GM23248 (cell line): ENCODE data around the gene BAG1. TPM values are rescaled to one million over a fixed set of nuclear protein-coding genes. Genes with fewer than 3 reads are reported as not detected.
A peak's percentile ranks its signal among the peaks of the same experiment; 100 is the strongest.

Experiments used
- DNase-seq: peaks from one replicate; pipeline ENCODE4 v3.0.0-alpha.2; 2015
- H2AFZ ChIP-seq: fragments of 200-600 bp; sonication (generic); 2 replicates; pipeline ENCODE4 v1.6.1; 2016; ENCODE audit warnings: antibody characterized with exemption
- H3F3A ChIP-seq: fragments of 200-600 bp; sonication (generic); 2 replicates; pipeline ENCODE4 v1.6.1; 2016; ENCODE audit warnings: mild to moderate bottlenecking, antibody characterized with exemption, mixed run types; ENCODE audit not compliant: insufficient read depth
- H3K27ac ChIP-seq: fragments of 200-600 bp; sonication (generic); 2 replicates; pipeline ENCODE4 v1.5.1; 2016; ENCODE audit warnings: mild to moderate bottlenecking
- H3K27me3 ChIP-seq: fragments of 200-600 bp; sonication (generic); replicated peaks from 2 replicates; pipeline ENCODE4 v1.6.1; 2016; ENCODE audit warnings: mild to moderate bottlenecking; ENCODE audit not compliant: insufficient read depth
- H3K36me3 ChIP-seq: fragments of 200-600 bp; sonication (generic); 2 replicates; pipeline ENCODE4 v1.6.1; 2016; ENCODE audit warnings: low read depth, mild to moderate bottlenecking
- H3K4me1 ChIP-seq: fragments of 200-600 bp; sonication (generic); 2 replicates; pipeline ENCODE4 v1.6.1; 2016; ENCODE audit warnings: mild to moderate bottlenecking; ENCODE audit not compliant: insufficient read depth
- H3K4me2 ChIP-seq: fragments of 200-600 bp; sonication (generic); one replicate; pipeline ENCODE4 v1.6.1; 2016; ENCODE audit warnings: mild to moderate bottlenecking; ENCODE audit not compliant: unreplicated experiment
- H3K4me3 ChIP-seq: fragments of 200-600 bp; sonication (generic); 2 replicates; pipeline ENCODE4 v1.5.1; 2016; ENCODE audit warnings: mild to moderate bottlenecking
- H3K79me2 ChIP-seq: fragments of 200-600 bp; sonication (generic); 2 replicates; pipeline ENCODE4 v1.6.1; 2016; ENCODE audit warnings: mild to moderate bottlenecking; ENCODE audit not compliant: insufficient read depth
- H3K9ac ChIP-seq: fragments of 200-600 bp; sonication (generic); 2 replicates; pipeline ENCODE4 v1.6.1; 2016; ENCODE audit warnings: mild to moderate bottlenecking
- H3K9me2 ChIP-seq: fragments of 200-600 bp; sonication (generic); 2 replicates; pipeline ENCODE4 v1.6.1; 2016; ENCODE audit warnings: mixed run types, mild to moderate bottlenecking, moderate library complexity; ENCODE audit not compliant: insufficient read depth
- H3K9me3 ChIP-seq: fragments of 200-600 bp; sonication (generic); one replicate; pipeline ENCODE4 v1.6.1; 2017; ENCODE audit warnings: low read depth
- H4K20me1 ChIP-seq: fragments of 200-600 bp; sonication (generic); 2 replicates; pipeline ENCODE4 v1.6.0; 2016; ENCODE audit not compliant: insufficient read depth
- EZH2 ChIP-seq: fragments of 200-600 bp; sonication (generic); IDR thresholded peaks from 2 replicates; pipeline ENCODE4 v1.6.1; 2018; ENCODE audit warnings: antibody characterized with exemption, mild to moderate bottlenecking; ENCODE audit not compliant: insufficient read depth, poor library complexity, severe bottlenecking
- EZH2phosphoT487 ChIP-seq: fragments of 200-600 bp; sonication (generic); IDR thresholded peaks from 2 replicates; pipeline ENCODE4 v1.6.1; 2018; ENCODE audit warnings: antibody characterized with exemption, moderate library complexity, mild to moderate bottlenecking, low read depth; ENCODE audit not compliant: insufficient read depth
- WGBS, 2 experiments: methylation state at CpG; one replicate each; pipeline ENCODE4 v1.1.6; 2015 to 2017; ENCODE audit warnings: low lambda C conversion rate in 2 of 2, low coverage in 1 of 2; ENCODE audit errors: missing lambda C conversion rate in 2 of 2; 5-methylcytosine and 5-hydroxymethylcytosine counted together
- in situ Hi-C: fragments of 300-500 bp; cut with MboI; formaldehyde crosslinking; loops from 2 replicates; pipeline ENCODE4 v1.15.0; 2020
- polyA plus RNA-seq: library from polyadenylated mRNA; unstranded; fragments of >200 nt; fragmentation: Nextera tagmentation; extraction: Ambion mirVana; gene quantifications from 2 replicates; pipeline ENCODE4 v1.2.1, GENCODE V29; 2016
- total RNA-seq: library from RNA; depleted of rRNA; stranded (reverse); fragments of >200 nt; shearing (Covaris generic); gene quantifications from 2 replicates; pipeline ENCODE4 v1.2.3, GENCODE V29; 2014

BAG1 gene
- total and polyA plus RNA-seq, 2 experiments from 2014 or later: 38.2 to 49.7 TPM

- no peak for TF ChIP-seq EZH2phosphoT487
- TF ChIP-seq EZH2: no peak
- Histone ChIP-seq H2AFZ (peak overlapping the region; percentile 95), H3K4me2 (peak overlapping the region; percentile 98), H3K4me1 (peaks cover 17% of the 10 kb centered on the region), H4K20me1 (no peaks in the 10 kb centered on the region), H3F3A (no peaks in the 10 kb centered on the region), H3K9me2 (no peaks in the 10 kb centered on the region), H3K36me3 (peaks cover 34% of the 10 kb centered on the region), H3K9me3 (no peaks in the 10 kb centered on the region), H3K27me3 (no peaks in the 10 kb centered on the region), H3K27ac (peak overlapping the region; percentile 51), H3K79me2 (peaks cover 76% of the 10 kb centered on the region), H3K4me3 (peak overlapping the region; percentile 97), H3K9ac (peak overlapping the region; percentile 90)
- 7 to 8% methylated on average over 25 of the region's 25 CpGs for WGBS, 2 experiments
- peak; percentile 68 for DNase-seq
- in situ Hi-C loops: no loop called here
These were observed 1.1 kb downstream of the BAG1 start for GRCh38 chr9:33263131-33264002.

DNA sequence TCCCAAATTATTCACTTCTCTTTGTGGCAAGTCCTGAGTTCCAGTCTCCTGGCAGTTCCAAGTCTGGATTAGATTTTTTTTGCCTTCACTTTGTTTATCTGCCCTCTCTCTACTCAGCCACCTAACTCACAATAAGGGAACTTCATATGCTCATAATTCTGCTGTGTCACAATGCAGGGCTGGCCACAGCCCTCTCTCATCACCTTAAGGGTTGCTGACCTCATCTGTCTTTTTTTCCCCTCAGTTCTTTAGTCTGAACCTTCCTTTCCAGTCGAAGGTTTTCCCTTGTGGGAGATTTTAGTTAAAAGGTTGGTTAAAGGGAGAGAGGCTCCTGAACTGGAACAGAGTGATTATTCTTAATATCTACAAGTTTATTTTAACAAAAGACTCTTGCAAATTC lies 4.1 kb downstream of the BAG1 start:
- H3K4me2 ChIP-seq: no peak overlapping the region
- DNase-seq: no peak
- 51 to 65% methylated on average over 1 of the region's 1 CpG for WGBS, 2 experiments
- in situ Hi-C loops: no loop called here
- H3K9ac ChIP-seq: no peak overlapping the region
- peaks cover 46% of the 10 kb centered on the region for H3K79me2 ChIP-seq
- no peaks in the 10 kb centered on the region for H3K27me3 ChIP-seq
- no peak overlapping the region for H3K4me3 ChIP-seq
- no peaks in the 10 kb centered on the region for H3F3A ChIP-seq
- peaks cover 10% of the 10 kb centered on the region for H3K4me1 ChIP-seq
- no peaks in the 10 kb centered on the region for H4K20me1 ChIP-seq
- no peak overlapping the region for H2AFZ ChIP-seq
- no peaks in the 10 kb centered on the region for H3K9me3 ChIP-seq
- TF ChIP-seq EZH2phosphoT487 (no peak), EZH2 (no peak)
- no peaks in the 10 kb centered on the region for H3K9me2 ChIP-seq
- peaks cover 38% of the 10 kb centered on the region for H3K36me3 ChIP-seq
- H3K27ac ChIP-seq: no peak overlapping the region

DNA sequence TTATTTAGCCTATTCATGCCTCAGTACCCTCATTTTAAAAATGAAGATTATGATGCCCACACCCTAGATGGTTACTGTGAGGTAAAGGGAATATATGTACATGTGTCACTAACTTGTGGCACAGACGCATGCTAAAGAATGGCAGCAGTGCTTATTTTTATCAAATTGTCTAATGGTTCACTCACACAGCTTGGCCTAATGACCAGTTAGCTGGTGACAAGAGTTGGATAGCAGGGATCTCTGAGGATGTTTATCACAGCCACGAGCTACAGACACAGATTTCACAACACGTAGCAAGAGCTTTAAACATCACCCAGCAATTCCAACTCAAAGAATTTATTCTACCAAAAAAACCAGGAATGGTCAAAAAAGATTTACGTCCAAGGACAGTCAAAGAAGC lies 7.2 kb downstream of the BAG1 start:
- no peak overlapping the region for H2AFZ ChIP-seq
- H3K27ac ChIP-seq: no peak overlapping the region
- H3K4me1 ChIP-seq: no peaks in the 10 kb centered on the region
- no peaks in the 10 kb centered on the region for H3K9me2 ChIP-seq
- no peak for DNase-seq
- peaks cover 20% of the 10 kb centered on the region for H3K79me2 ChIP-seq
- no peak overlapping the region for H3K9ac ChIP-seq
- H3K4me2 ChIP-seq: no peak overlapping the region
- peaks cover 15% of the 10 kb centered on the region; the same call in 1 of the 2 replicates for H3F3A ChIP-seq
- H3K4me3 ChIP-seq: no peak overlapping the region
- no peaks in the 10 kb centered on the region for H3K27me3 ChIP-seq
- TF ChIP-seq EZH2phosphoT487: no peak
- TF ChIP-seq EZH2: no peak
- 96 to 97% methylated on average over 4 of the region's 4 CpGs for WGBS, 2 experiments
- in situ Hi-C loops: no loop called here
- peaks cover 53% of the 10 kb centered on the region for H3K36me3 ChIP-seq
- H4K20me1 ChIP-seq: no peaks in the 10 kb centered on the region
- no peaks in the 10 kb centered on the region for H3K9me3 ChIP-seq

DNA sequence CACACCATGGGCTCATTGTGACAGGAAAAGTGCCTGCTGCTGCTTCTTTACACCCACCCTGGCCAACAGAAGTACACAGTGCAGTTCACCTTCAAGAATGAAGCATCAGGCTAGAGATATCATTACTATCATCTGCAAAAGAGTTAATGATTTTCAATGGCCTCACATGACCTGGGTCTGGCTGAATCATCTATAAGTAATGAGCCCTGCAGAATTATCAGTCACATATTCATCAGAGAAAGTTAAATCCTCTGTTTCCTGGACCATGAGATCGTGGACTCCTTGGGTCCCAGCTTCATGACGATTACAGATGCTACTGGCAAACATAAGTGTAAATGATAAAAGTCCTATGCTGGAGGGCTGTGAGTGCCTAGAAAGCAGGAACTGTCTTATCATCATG lies 8.3 kb downstream of the BAG1 start:
- 80 to 91% methylated on average over 2 of the region's 2 CpGs for WGBS, 2 experiments
- H3K79me2 ChIP-seq: peaks cover 10% of the 10 kb centered on the region
- H3K36me3 ChIP-seq: peaks cover 47% of the 10 kb centered on the region
- H3K27ac ChIP-seq: no peak overlapping the region
- no peaks in the 10 kb centered on the region for H4K20me1 ChIP-seq
- TF ChIP-seq EZH2phosphoT487 (no peak), EZH2 (no peak)
- H3K4me2 ChIP-seq: no peak overlapping the region
- H3F3A ChIP-seq: peaks cover 19% of the 10 kb centered on the region
- no peak overlapping the region for H2AFZ ChIP-seq
- peaks cover 3% of the 10 kb centered on the region; the same call in 1 of the 2 replicates for H3K4me1 ChIP-seq
- H3K9me3 ChIP-seq: no peaks in the 10 kb centered on the region
- in situ Hi-C loops: no loop called here
- DNase-seq: no peak
- H3K4me3 ChIP-seq: no peak overlapping the region
- H3K27me3 ChIP-seq: no peaks in the 10 kb centered on the region
- no peak overlapping the region for H3K9ac ChIP-seq
- H3K9me2 ChIP-seq: no peaks in the 10 kb centered on the region
